Measurements from ENCODE around the gene TEDC1.

The TEDC1 gene

DNA sequence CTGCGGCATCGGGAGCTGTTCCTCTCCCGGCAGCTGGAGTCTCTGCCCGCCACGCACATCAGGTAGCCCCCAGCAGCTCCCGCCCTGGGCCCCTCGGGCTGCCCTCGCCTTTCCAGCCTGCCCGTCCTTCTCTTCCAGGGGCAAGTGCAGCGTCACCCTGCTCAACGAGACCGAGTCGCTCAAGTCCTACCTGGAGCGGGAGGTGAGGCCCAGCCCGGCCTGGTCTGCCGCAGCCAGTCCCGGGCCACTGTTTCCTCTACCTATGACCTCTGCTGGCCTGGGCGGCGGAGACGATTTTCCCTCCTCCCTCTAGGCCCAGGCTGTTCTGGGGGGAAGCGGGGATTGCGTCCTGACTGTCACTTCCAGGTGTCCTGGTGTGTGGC lies 40.9 kb upstream of the TEDC1 start:
- Histone ChIP-seq H4K5ac (ENCODE audit: low read length) (no peak overlapping the region), H3K56ac (ENCODE audit: low read length) (no peak overlapping the region), H3K4ac (ENCODE audit: low read depth, low read length) (no peak overlapping the region), H3K36me3 (ENCODE audit: control insufficient read depth, insufficient read depth, low read length) (peaks cover 11% of the 10 kb centered on the region), H2BK5ac (ENCODE audit: low read length) (no peak overlapping the region), H2AK5ac (ENCODE audit: low read length) (no peak overlapping the region), H4K8ac (ENCODE audit: low read depth, low read length) (no peak overlapping the region), H3K27ac (ENCODE audit: low read depth, low read length) (no peak overlapping the region), H3K23ac (ENCODE audit: low read length) (no peak overlapping the region), H3K79me2 (ENCODE audit: control insufficient read depth, insufficient read depth, low read length) (no peaks in the 10 kb centered on the region), H3K4me3 (ENCODE audit: low read length) (no peak overlapping the region), H2BK15ac (replicated peaks; ENCODE audit: low read depth) (no peak overlapping the region), H2BK120ac (ENCODE audit: low read depth, low read length) (no peak overlapping the region), H3K4me2 (ENCODE audit: low read length) (no peak overlapping the region), H3K18ac (ENCODE audit: low read length) (no peak overlapping the region), H3K79me1 (ENCODE audit: low read length) (peaks cover 12% of the 10 kb centered on the region), H3K4me1 (ENCODE audit: control insufficient read depth, low read depth, low read length) (no peaks in the 10 kb centered on the region), H3K27me3 (ENCODE audit: insufficient read depth, low read length, poor library complexity) (no peaks in the 10 kb centered on the region), H3K9ac (ENCODE audit: low read length) (no peak overlapping the region)
- no peak for DNase-seq
- no CpG with 5 or more reads among the region's 22 CpGs for WGBS (ENCODE audit: extremely low coverage, insufficient coverage, low lambda C conversion rate)

DNA sequence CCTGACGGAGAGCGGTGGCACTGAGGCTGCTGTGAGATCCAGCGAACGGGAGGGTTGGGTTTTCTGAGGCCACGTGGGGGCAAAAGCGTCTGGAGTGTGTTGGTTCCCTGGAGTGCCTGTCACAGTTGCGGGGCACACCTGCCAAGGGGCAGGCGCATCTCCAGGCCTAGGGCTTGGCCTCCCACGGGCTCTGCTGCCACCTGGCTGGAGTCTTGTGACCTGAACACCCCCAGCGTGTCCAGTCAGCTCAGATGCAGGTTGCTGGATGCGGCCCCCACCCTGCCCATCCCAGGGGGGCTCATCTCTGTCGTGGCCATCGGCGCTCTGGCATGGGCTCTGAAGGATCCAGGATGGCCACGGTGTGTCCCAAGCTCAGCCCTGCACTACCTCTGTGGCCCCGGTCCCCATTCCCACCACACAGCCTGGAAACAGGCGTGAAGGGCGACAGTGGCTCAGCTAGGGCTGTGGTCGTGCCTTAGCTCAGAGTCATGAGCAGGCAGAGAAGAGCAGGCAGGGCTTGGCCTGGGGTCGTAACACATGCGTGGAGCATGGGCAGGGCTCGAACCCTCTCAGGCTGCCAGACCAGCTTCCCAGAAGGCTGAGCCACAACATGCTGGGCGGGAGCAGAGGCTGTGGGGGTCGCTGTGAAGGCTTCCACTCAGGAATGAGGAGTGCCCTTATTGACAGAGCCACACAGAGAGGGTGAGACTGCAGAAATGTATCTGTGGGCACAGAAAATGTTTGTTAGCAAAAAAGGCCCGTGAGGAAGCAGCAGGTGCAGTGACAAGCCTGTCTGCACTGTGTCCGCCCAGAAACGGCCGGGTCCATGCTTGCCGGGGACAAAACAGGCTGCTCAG lies 40.0 kb upstream of the TEDC1 start:
- no peak overlapping the region for H3K4me3 ChIP-seq (ENCODE audit: low read length)
- no peak overlapping the region for H3K9ac ChIP-seq (ENCODE audit: low read length)
- H3K79me1 ChIP-seq (ENCODE audit: low read length) = peaks cover 8% of the 10 kb centered on the region
- no peak overlapping the region for H2BK5ac ChIP-seq (ENCODE audit: low read length)
- no peak overlapping the region for H4K8ac ChIP-seq (ENCODE audit: low read depth, low read length)
- no peak overlapping the region for H3K56ac ChIP-seq (ENCODE audit: low read length)
- H3K27ac ChIP-seq (ENCODE audit: low read depth, low read length) = no peak overlapping the region
- no peak overlapping the region for H2BK15ac ChIP-seq (replicated peaks; ENCODE audit: low read depth)
- no peaks in the 10 kb centered on the region for H3K27me3 ChIP-seq (ENCODE audit: insufficient read depth, low read length, poor library complexity)
- no CpG with 5 or more reads among the region's 29 CpGs for WGBS (ENCODE audit: extremely low coverage, insufficient coverage, low lambda C conversion rate)
- H3K79me2 ChIP-seq (ENCODE audit: control insufficient read depth, insufficient read depth, low read length) = no peaks in the 10 kb centered on the region
- peaks cover 13% of the 10 kb centered on the region for H3K36me3 ChIP-seq (ENCODE audit: control insufficient read depth, insufficient read depth, low read length)
- no peak overlapping the region for H3K18ac ChIP-seq (ENCODE audit: low read length)
- H2BK120ac ChIP-seq (ENCODE audit: low read depth, low read length) = no peak overlapping the region
- no peak for DNase-seq
- H4K5ac ChIP-seq (ENCODE audit: low read length) = no peak overlapping the region
- H3K23ac ChIP-seq (ENCODE audit: low read length) = no peak overlapping the region
- H3K4ac ChIP-seq (ENCODE audit: low read depth, low read length) = no peak overlapping the region
- no peak overlapping the region for H2AK5ac ChIP-seq (ENCODE audit: low read length)
- H3K4me1 ChIP-seq (ENCODE audit: control insufficient read depth, low read depth, low read length) = no peaks in the 10 kb centered on the region
- no peak overlapping the region for H3K4me2 ChIP-seq (ENCODE audit: low read length)

DNA sequence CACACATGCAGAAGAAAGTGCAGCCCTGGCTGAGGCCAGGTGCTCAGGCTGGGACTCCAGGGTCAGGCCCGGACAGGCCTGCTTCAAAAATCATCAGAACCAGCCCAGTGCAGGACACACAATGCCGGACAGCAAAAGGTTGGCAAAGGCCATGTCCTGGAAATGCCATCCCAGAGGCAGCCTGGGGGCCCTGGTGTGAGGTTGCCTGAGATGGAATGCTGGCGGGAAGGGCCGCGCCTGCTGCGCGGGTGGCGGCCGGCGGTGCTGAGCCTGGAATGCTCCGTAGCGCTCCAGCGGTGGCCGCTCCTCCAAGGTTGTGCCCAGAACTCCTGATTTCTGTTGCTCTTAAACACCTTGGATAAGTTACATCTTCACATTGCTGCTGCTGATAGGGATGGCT lies 38.1 kb upstream of the TEDC1 start:
- Histone ChIP-seq H3K23ac (ENCODE audit: low read length) (no peak overlapping the region), H2BK120ac (ENCODE audit: low read depth, low read length) (no peak overlapping the region), H3K4me2 (ENCODE audit: low read length) (no peak overlapping the region), H2AK5ac (ENCODE audit: low read length) (no peak overlapping the region), H3K4me3 (ENCODE audit: low read length) (no peak overlapping the region), H3K4ac (ENCODE audit: low read depth, low read length) (no peak overlapping the region), H3K9ac (ENCODE audit: low read length) (no peak overlapping the region), H2BK15ac (replicated peaks; ENCODE audit: low read depth) (no peak overlapping the region), H3K18ac (ENCODE audit: low read length) (no peak overlapping the region), H3K27me3 (ENCODE audit: insufficient read depth, low read length, poor library complexity) (no peaks in the 10 kb centered on the region), H2BK5ac (ENCODE audit: low read length) (no peak overlapping the region), H3K36me3 (ENCODE audit: control insufficient read depth, insufficient read depth, low read length) (peaks cover 15% of the 10 kb centered on the region), H4K5ac (ENCODE audit: low read length) (no peak overlapping the region), H3K27ac (ENCODE audit: low read depth, low read length) (no peak overlapping the region), H3K4me1 (ENCODE audit: control insufficient read depth, low read depth, low read length) (no peaks in the 10 kb centered on the region), H3K56ac (ENCODE audit: low read length) (no peak overlapping the region), H3K79me2 (ENCODE audit: control insufficient read depth, insufficient read depth, low read length) (no peaks in the 10 kb centered on the region), H3K79me1 (ENCODE audit: low read length) (peaks cover 2% of the 10 kb centered on the region), H4K8ac (ENCODE audit: low read depth, low read length) (no peak overlapping the region)
- no CpG with 5 or more reads among the region's 14 CpGs for WGBS (ENCODE audit: extremely low coverage, insufficient coverage, low lambda C conversion rate)
- no peak for DNase-seq

DNA sequence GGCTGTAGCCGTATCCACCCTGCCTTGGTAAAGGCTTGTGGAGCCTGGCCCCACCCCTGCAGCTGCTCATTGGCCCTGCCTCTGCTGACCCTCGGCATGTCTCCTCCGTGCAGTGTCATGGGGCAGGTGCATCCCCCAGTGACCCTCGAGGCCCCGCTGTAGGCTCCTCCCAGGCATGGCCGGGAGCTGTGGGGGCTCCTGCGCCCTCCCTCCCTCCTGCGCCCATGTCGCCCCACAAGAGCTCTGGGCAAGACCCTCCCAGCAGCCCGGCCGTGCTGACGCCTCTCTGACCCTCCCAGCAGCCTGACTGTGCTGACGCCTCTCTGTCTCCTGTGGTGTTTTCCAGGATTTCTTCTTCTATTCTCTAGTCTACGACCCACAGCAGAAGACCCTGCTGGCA lies 37.2 kb upstream of the TEDC1 start:
- Histone ChIP-seq H3K79me2 (ENCODE audit: control insufficient read depth, insufficient read depth, low read length) (no peaks in the 10 kb centered on the region), H3K36me3 (ENCODE audit: control insufficient read depth, insufficient read depth, low read length) (peaks cover 15% of the 10 kb centered on the region), H3K4me1 (ENCODE audit: control insufficient read depth, low read depth, low read length) (no peaks in the 10 kb centered on the region), H3K4me2 (ENCODE audit: low read length) (no peak overlapping the region), H3K23ac (ENCODE audit: low read length) (no peak overlapping the region), H3K18ac (ENCODE audit: low read length) (no peak overlapping the region), H4K8ac (ENCODE audit: low read depth, low read length) (no peak overlapping the region), H3K79me1 (ENCODE audit: low read length) (no peaks in the 10 kb centered on the region), H2BK5ac (ENCODE audit: low read length) (no peak overlapping the region), H3K4me3 (ENCODE audit: low read length) (no peak overlapping the region), H3K27ac (ENCODE audit: low read depth, low read length) (no peak overlapping the region), H4K5ac (ENCODE audit: low read length) (no peak overlapping the region), H3K27me3 (ENCODE audit: insufficient read depth, low read length, poor library complexity) (no peaks in the 10 kb centered on the region), H2AK5ac (ENCODE audit: low read length) (no peak overlapping the region), H2BK120ac (ENCODE audit: low read depth, low read length) (no peak overlapping the region), H2BK15ac (replicated peaks; ENCODE audit: low read depth) (no peak overlapping the region), H3K56ac (ENCODE audit: low read length) (no peak overlapping the region), H3K4ac (ENCODE audit: low read depth, low read length) (no peak overlapping the region), H3K9ac (ENCODE audit: low read length) (no peak overlapping the region)
- no CpG with 5 or more reads among the region's 14 CpGs for WGBS (ENCODE audit: extremely low coverage, insufficient coverage, low lambda C conversion rate)
- DNase-seq = no peak

DNA sequence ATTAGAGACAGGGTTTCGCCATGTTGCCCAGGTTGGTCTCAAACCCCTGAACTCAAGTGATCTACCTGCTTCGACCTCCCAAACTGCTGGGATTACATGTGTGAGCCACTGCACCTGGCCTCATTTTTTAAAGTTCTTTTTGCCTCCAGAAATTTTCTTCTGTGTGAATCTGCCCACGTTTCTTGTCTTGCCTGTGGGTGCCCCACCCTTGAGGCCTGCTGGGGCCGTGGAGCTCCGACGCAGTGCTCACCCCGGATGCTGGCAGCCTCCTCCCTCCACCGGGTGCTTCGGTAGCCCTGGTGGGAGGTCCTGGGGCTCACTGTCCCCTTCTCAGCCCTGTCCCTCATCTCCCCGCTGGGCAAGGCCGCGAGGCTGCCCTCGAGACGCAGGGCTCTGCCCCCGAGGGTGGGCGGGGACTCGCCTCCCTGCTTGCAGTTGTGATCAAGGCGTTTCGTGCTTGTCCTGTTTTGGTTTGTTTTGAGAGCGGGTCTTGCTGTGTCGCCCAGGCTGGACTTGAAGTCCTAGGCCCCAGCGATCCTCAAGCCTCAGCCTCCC lies 35.9 kb upstream of the TEDC1 start:
- H3K36me3 ChIP-seq (ENCODE audit: control insufficient read depth, insufficient read depth, low read length) = peaks cover 15% of the 10 kb centered on the region
- DNase-seq = no peak
- no peak overlapping the region for H3K56ac ChIP-seq (ENCODE audit: low read length)
- no peak overlapping the region for H3K4me2 ChIP-seq (ENCODE audit: low read length)
- no peak overlapping the region for H3K18ac ChIP-seq (ENCODE audit: low read length)
- H4K8ac ChIP-seq (ENCODE audit: low read depth, low read length) = no peak overlapping the region
- H3K23ac ChIP-seq (ENCODE audit: low read length) = no peak overlapping the region
- no peak overlapping the region for H3K4me3 ChIP-seq (ENCODE audit: low read length)
- H2AK5ac ChIP-seq (ENCODE audit: low read length) = no peak overlapping the region
- no peaks in the 10 kb centered on the region for H3K4me1 ChIP-seq (ENCODE audit: control insufficient read depth, low read depth, low read length)
- H3K79me1 ChIP-seq (ENCODE audit: low read length) = no peaks in the 10 kb centered on the region
- H3K27ac ChIP-seq (ENCODE audit: low read depth, low read length) = no peak overlapping the region
- WGBS (ENCODE audit: extremely low coverage, insufficient coverage, low lambda C conversion rate) = no CpG with 5 or more reads among the region's 22 CpGs
- H3K79me2 ChIP-seq (ENCODE audit: control insufficient read depth, insufficient read depth, low read length) = no peaks in the 10 kb centered on the region
- H3K9ac ChIP-seq (ENCODE audit: low read length) = no peak overlapping the region
- H3K4ac ChIP-seq (ENCODE audit: low read depth, low read length) = no peak overlapping the region
- H2BK15ac ChIP-seq (replicated peaks; ENCODE audit: low read depth) = no peak overlapping the region
- H2BK5ac ChIP-seq (ENCODE audit: low read length) = no peak overlapping the region
- no peak overlapping the region for H4K5ac ChIP-seq (ENCODE audit: low read length)
- no peaks in the 10 kb centered on the region for H3K27me3 ChIP-seq (ENCODE audit: insufficient read depth, low read length, poor library complexity)
- H2BK120ac ChIP-seq (ENCODE audit: low read depth, low read length) = no peak overlapping the region

Measured in mesendoderm (in vitro differentiated cells).